HEK293 (cell line): ENCODE measurements around the gene IGFLR1.

Experiments used
- EGR2 ChIP-seq: fragments of 450-650 bp; formaldehyde crosslinking; IDR thresholded peaks from 2 replicates; pipeline ENCODE4 v1.5.1; 2016; ENCODE audit warnings: low read depth, missing biosample characterization, missing genetic modification characterization
- KLF17 ChIP-seq: fragments of 450-650 bp; formaldehyde crosslinking; IDR thresholded peaks from 2 replicates; pipeline ENCODE4 v1.5.1; 2016; ENCODE audit warnings: missing biosample characterization, missing genetic modification characterization
- PRDM2 ChIP-seq: fragments of 450-650 bp; formaldehyde crosslinking; IDR thresholded peaks from 2 replicates; pipeline ENCODE4 v1.5.1; 2016; ENCODE audit warnings: missing biosample characterization, missing genetic modification characterization, borderline replicate concordance
- SCRT1 ChIP-seq: fragments of 450-650 bp; formaldehyde crosslinking; IDR thresholded peaks from 2 replicates; pipeline ENCODE4 v1.5.1; 2016; ENCODE audit warnings: missing biosample characterization, missing genetic modification characterization, borderline replicate concordance
- ZBTB10 ChIP-seq: fragments of 450-650 bp; formaldehyde crosslinking; IDR thresholded peaks from 2 replicates; pipeline ENCODE4 v1.5.1; 2016; ENCODE audit warnings: missing biosample characterization, missing genetic modification characterization
- ZBTB26 ChIP-seq: fragments of 450-650 bp; formaldehyde crosslinking; optimal IDR thresholded peaks from 2 replicates; pipeline ENCODE3; 2016; ENCODE audit warnings: missing biosample characterization, mild to moderate bottlenecking, missing genetic modification characterization
- ZFP3 ChIP-seq: fragments of 450-650 bp; formaldehyde crosslinking; IDR thresholded peaks from 2 replicates; pipeline ENCODE4 v1.5.1; 2016; ENCODE audit warnings: low read depth, missing biosample characterization, missing genetic modification characterization
- ZNF146 ChIP-seq: fragments of 450-650 bp; formaldehyde crosslinking; IDR thresholded peaks from 2 replicates; pipeline ENCODE4 v1.5.1; 2016; ENCODE audit warnings: missing biosample characterization, missing genetic modification characterization
- ZNF148 ChIP-seq: fragments of 450-650 bp; formaldehyde crosslinking; IDR thresholded peaks from 2 replicates; pipeline ENCODE4 v1.5.0; 2017; ENCODE audit warnings: missing biosample characterization, missing genetic modification characterization, borderline replicate concordance
- ZNF211 ChIP-seq: fragments of 450-650 bp; formaldehyde crosslinking; IDR thresholded peaks from 2 replicates; pipeline ENCODE4 v1.5.1; 2016; ENCODE audit warnings: low read depth, missing biosample characterization, missing genetic modification characterization
- ZNF221 ChIP-seq: fragments of 450-650 bp; formaldehyde crosslinking; IDR thresholded peaks from 2 replicates; pipeline ENCODE4 v1.5.1; 2017; ENCODE audit warnings: missing biosample characterization, missing genetic modification characterization, borderline replicate concordance
- ZNF239 ChIP-seq: fragments of 450-650 bp; formaldehyde crosslinking; IDR thresholded peaks from 2 replicates; pipeline ENCODE4 v1.5.1; 2016; ENCODE audit warnings: missing biosample characterization, missing genetic modification characterization
- ZNF423 ChIP-seq: fragments of 450-650 bp; formaldehyde crosslinking; IDR thresholded peaks from 2 replicates; pipeline ENCODE4 v1.5.1; 2016; ENCODE audit warnings: missing biosample characterization, missing genetic modification characterization
- ZNF433 ChIP-seq: fragments of 450-650 bp; formaldehyde crosslinking; IDR thresholded peaks from 2 replicates; pipeline ENCODE4 v1.5.1; 2016; ENCODE audit warnings: missing biosample characterization, missing genetic modification characterization, low read depth
- ZNF501 ChIP-seq: fragments of 450-650 bp; formaldehyde crosslinking; IDR thresholded peaks from 2 replicates; pipeline ENCODE4 v1.5.1; 2016; ENCODE audit warnings: missing biosample characterization, missing genetic modification characterization
- ZNF514 ChIP-seq: fragments of 450-650 bp; formaldehyde crosslinking; IDR thresholded peaks from 2 replicates; pipeline ENCODE4 v1.5.1; 2016; ENCODE audit warnings: missing biosample characterization, missing genetic modification characterization
- ZNF555 ChIP-seq: fragments of 450-650 bp; formaldehyde crosslinking; conservative IDR thresholded peaks from 2 replicates; pipeline ENCODE4 v1.5.1; 2017; ENCODE audit warnings: missing biosample characterization, mild to moderate bottlenecking, missing genetic modification characterization, inconsistent platforms
- ZNF558 ChIP-seq: fragments of 450-650 bp; formaldehyde crosslinking; IDR thresholded peaks from 2 replicates; pipeline ENCODE4 v1.5.1; 2016; ENCODE audit warnings: missing biosample characterization, missing genetic modification characterization
- ZNF561 ChIP-seq: fragments of 450-650 bp; IDR thresholded peaks from 2 replicates; pipeline ENCODE4 v1.5.1; 2018; ENCODE audit warnings: missing biosample characterization, missing genetic modification characterization, borderline replicate concordance
- ZNF596 ChIP-seq: fragments of 450-650 bp; IDR thresholded peaks from 2 replicates; pipeline ENCODE4 v1.5.0; 2018; ENCODE audit warnings: missing biosample characterization, mild to moderate bottlenecking, missing genetic modification characterization, moderate library complexity
- ZNF792 ChIP-seq: fragments of 450-650 bp; formaldehyde crosslinking; IDR thresholded peaks from 2 replicates; pipeline ENCODE4 v1.5.1; 2016; ENCODE audit warnings: missing biosample characterization, missing genetic modification characterization
- ZSCAN18 ChIP-seq: fragments of 450-650 bp; formaldehyde crosslinking; IDR thresholded peaks from 2 replicates; pipeline ENCODE4 v1.5.1; 2016; ENCODE audit warnings: missing biosample characterization, missing genetic modification characterization
- ZSCAN30 ChIP-seq: fragments of 450-650 bp; IDR thresholded peaks from 2 replicates; pipeline ENCODE4 v1.5.1; 2018; ENCODE audit warnings: missing biosample characterization, mild to moderate bottlenecking, missing genetic modification characterization, moderate library complexity

Gene IGFLR1

GRCh38 chr19:35693835-35694599 is 48.2 kb downstream of the IGFLR1 start (continued):
- TF ChIP-seq ZNF558 (tag by site-specific recombination) (no peak; the same call in 1 of the 2 replicates), ZNF596 (tag by site-specific recombination) (no peak), ZNF211 (tag by site-specific recombination) (0 out of 2 replicates have a peak, but pooled peaks have one; percentile 61), SCRT1 (tag by site-specific recombination) (peak; percentile 81; the same call in 1 of the 2 replicates), ZNF501 (tag by site-specific recombination) (peak; percentile 98), ZSCAN30 (tag by site-specific recombination) (peak; percentile 99), ZBTB10 (0 out of 2 replicates have a peak, but pooled peaks have one; percentile 59), ZNF555 (tag by site-specific recombination) (no peak), ZNF792 (tag by site-specific recombination) (no peak), EGR2 (tag by site-specific recombination) (peak; percentile 100), ZNF221 (tag by site-specific recombination) (no peak), PRDM2 (no peak), ZNF514 (tag by site-specific recombination) (peak; percentile 81; the same call in 1 of the 2 replicates), ZNF433 (tag by site-specific recombination) (peak; percentile 48; the same call in 1 of the 2 replicates), ZNF146 (tag by site-specific recombination) (peak; percentile 27; the same call in 1 of the 2 replicates), ZNF423 (tag by site-specific recombination) (peak; percentile 65; the same call in 1 of the 2 replicates), ZBTB26 (tag by site-specific recombination) (peak; percentile 37), ZNF148 (tag by site-specific recombination) (peak; percentile 99), ZFP3 (peak; percentile 16; the same call in 1 of the 2 replicates), ZNF561 (tag by site-specific recombination) (peak; percentile 63; the same call in 1 of the 2 replicates), ZNF239 (tag by site-specific recombination) (peak; percentile 86; the same call in 1 of the 2 replicates), KLF17 (peak; percentile 93), ZSCAN18 (tag by site-specific recombination) (peak; percentile 84; the same call in 1 of the 2 replicates)
